A549 (cell line): ENCODE measurements around the gene PGPEP1. TPM values are rescaled to one million over a fixed set of nuclear protein-coding genes. Genes with fewer than 3 reads are reported as not detected.

Source experiments
- ATAC-seq, 2 experiments: fragments of 200-7000 bp in 1 of 2; fragments of >200 bp in 1 of 2; cut with Nextera tagmentation in 1 of 2; cut with Tn5 transposase in 1 of 2; 3 replicates each; pipeline versions ENCODE4 v1.8.0 to v1.9.1; 2018 to 2020; ENCODE audit warnings: mild to moderate bottlenecking in 1 of 2, moderate library complexity in 1 of 2
- CTCF ChIA-PET: fragments of 300-600 bp; sonication (Branson Sonifier 250); formaldehyde crosslinking; extraction: SDS; loops from one replicate; lab custom pipeline; 2021; ENCODE audit warnings: antibody characterized with exemption, inconsistent platforms; lab: Yijun Ruan, JAX
- POLR2A ChIA-PET: fragments of 350-600 bp; formaldehyde crosslinking; extraction: SDS; loops from one replicate; lab custom pipeline; 2021; ENCODE audit warnings: antibody characterized with exemption, inconsistent platforms; lab: Yijun Ruan, JAX
- DNase-seq, 2 experiments: peaks; one replicate each; pipeline versions ENCODE4 v3.0.0 to v3.0.0-alpha.2; 2011 to 2016; ENCODE audit warnings: low read depth in 1 of 2, low spot score in 1 of 2
- FAIRE-seq: peaks from 2 replicates; lab custom pipeline; 2011; peaks lifted over from hg19 to GRCh38; lab: Jason Lieb, UNC
- H3K27ac ChIP-seq, 2 experiments: fragments of >200 bp; sonication (Bioruptor Twin); formaldehyde crosslinking; 3 replicates each; pipeline ENCODE4 v1.5.1; 2016 to 2017
- H3K4me1 ChIP-seq: fragments of >200 bp; sonication (Bioruptor Twin); formaldehyde crosslinking; 3 replicates; pipeline ENCODE4 v1.6.1; 2016
- H3K4me2 ChIP-seq: fragments of >200 bp; sonication (Bioruptor Twin); formaldehyde crosslinking; 3 replicates; pipeline ENCODE4 v1.6.1; 2016
- H3K4me3 ChIP-seq: fragments of >200 bp; sonication (Bioruptor Twin); formaldehyde crosslinking; 3 replicates; pipeline ENCODE4 v1.5.1; 2016
- H3K9me3 ChIP-seq: fragments of >200 bp; sonication (Bioruptor Twin); formaldehyde crosslinking; 3 replicates; pipeline ENCODE4 v1.6.1; 2016
- BHLHE40 ChIP-seq: IDR thresholded peaks from 2 replicates; pipeline ENCODE4 v1.6.1; 2012; ENCODE audit warnings: low read depth, low read length, inconsistent platforms
- GATA3 ChIP-seq: IDR thresholded peaks from 2 replicates; pipeline ENCODE4 v1.6.1; 2012; ENCODE audit warnings: borderline replicate concordance
- HDAC2 ChIP-seq: fragments of 200-600 bp; sonication (generic); IDR thresholded peaks from 2 replicates; pipeline ENCODE4 v1.6.1; 2016
- HOXB13 ChIP-seq: fragments of 250-450 bp; sonication (Bioruptor Pico); IDR thresholded peaks from 2 replicates; pipeline ENCODE4 v1.5.0; 2020; ENCODE audit warnings: low read depth, mild to moderate bottlenecking, moderate library complexity
- HOXB5 ChIP-seq: fragments of 250-450 bp; sonication (Bioruptor Pico); IDR thresholded peaks from 2 replicates; pipeline ENCODE4 v1.5.0; 2020; ENCODE audit warnings: mild to moderate bottlenecking, moderate library complexity
- MAZ ChIP-seq: fragments of 150-350 bp; IDR thresholded peaks from 2 replicates; pipeline ENCODE4 v1.6.1; 2014; ENCODE audit warnings: antibody characterized with exemption, low read depth, low read length, borderline replicate concordance
- NPAS2 ChIP-seq: fragments of 250-450 bp; sonication (Bioruptor Pico); IDR thresholded peaks from 2 replicates; pipeline ENCODE4 v1.8.0; 2022; ENCODE audit warnings: mild to moderate bottlenecking, moderate library complexity, borderline replicate concordance
- POLR2A ChIP-seq: IDR thresholded peaks from 2 replicates; pipeline ENCODE4 v1.6.1; 2012; ENCODE audit warnings: mild to moderate bottlenecking, low read length
- POLR2AphosphoS2 ChIP-seq: conservative IDR thresholded peaks from 2 replicates; pipeline ENCODE4 v1.6.1; 2012; ENCODE audit warnings: low read length, improper control_type of control experiment, inconsistent platforms
- RARB ChIP-seq: fragments of 250-450 bp; sonication (Bioruptor Pico); IDR thresholded peaks from 2 replicates; pipeline ENCODE4 v1.8.0; 2021; ENCODE audit warnings: mild to moderate bottlenecking, moderate library complexity
- RCOR1 ChIP-seq: fragments of 150-350 bp; IDR thresholded peaks from 2 replicates; pipeline ENCODE4 v1.6.1; 2014; ENCODE audit warnings: antibody characterized with exemption, low read length, low read depth
- SMC3 ChIP-seq: fragments of >200 bp; sonication (Bioruptor Twin); formaldehyde crosslinking; IDR thresholded peaks from 3 replicates; pipeline ENCODE4 v1.6.1; 2018; ENCODE audit warnings: inconsistent platforms
- SREBF2 ChIP-seq: fragments of 450-650 bp; IDR thresholded peaks from 2 replicates; pipeline ENCODE4 v1.6.1; 2014; ENCODE audit warnings: mild to moderate bottlenecking, moderate library complexity
- ZFP36 ChIP-seq: fragments of 450-650 bp; IDR thresholded peaks from 2 replicates; pipeline ENCODE4 v1.6.1; 2014; ENCODE audit warnings: borderline replicate concordance; ENCODE audit not compliant: partially characterized antibody
- WGBS: methylation state at CpG from one replicate; pipeline ENCODE4 v1.1.6; 2017; ENCODE audit errors: missing lambda C conversion rate; 5-methylcytosine and 5-hydroxymethylcytosine counted together
- polyA plus RNA-seq, 4 experiments: library from polyadenylated mRNA; depleted of rRNA in 3 of 4; stranded (reverse); fragments of >200 nt; fragmentation: RNase III in 1 of 4; extraction: RNeasy Plus Mini Kit Qiagen cat#74134 plus additional on column Dnase treatment in 1 of 4; gene quantifications; 2 replicates in 3 of 4; 3 replicates in 1 of 4; pipeline ENCODE4 v1.2.3, GENCODE V29; 2011 to 2017
- TF ChIP-seq, protein P1 (sequence below): IDR thresholded peaks from 2 replicates; pipeline ENCODE4 v1.6.1; 2012
- TF ChIP-seq, protein P2 (sequence below): fragments of 450-650 bp; IDR thresholded peaks from 2 replicates; pipeline ENCODE4 v1.6.1; 2014; ENCODE audit warnings: antibody characterized with exemption

The PGPEP1 gene
- polyA plus RNA-seq, 2 of the 4 experiments (the other 2 are of a cell fraction), result 5.3 to 7.1 TPM

DNA sequence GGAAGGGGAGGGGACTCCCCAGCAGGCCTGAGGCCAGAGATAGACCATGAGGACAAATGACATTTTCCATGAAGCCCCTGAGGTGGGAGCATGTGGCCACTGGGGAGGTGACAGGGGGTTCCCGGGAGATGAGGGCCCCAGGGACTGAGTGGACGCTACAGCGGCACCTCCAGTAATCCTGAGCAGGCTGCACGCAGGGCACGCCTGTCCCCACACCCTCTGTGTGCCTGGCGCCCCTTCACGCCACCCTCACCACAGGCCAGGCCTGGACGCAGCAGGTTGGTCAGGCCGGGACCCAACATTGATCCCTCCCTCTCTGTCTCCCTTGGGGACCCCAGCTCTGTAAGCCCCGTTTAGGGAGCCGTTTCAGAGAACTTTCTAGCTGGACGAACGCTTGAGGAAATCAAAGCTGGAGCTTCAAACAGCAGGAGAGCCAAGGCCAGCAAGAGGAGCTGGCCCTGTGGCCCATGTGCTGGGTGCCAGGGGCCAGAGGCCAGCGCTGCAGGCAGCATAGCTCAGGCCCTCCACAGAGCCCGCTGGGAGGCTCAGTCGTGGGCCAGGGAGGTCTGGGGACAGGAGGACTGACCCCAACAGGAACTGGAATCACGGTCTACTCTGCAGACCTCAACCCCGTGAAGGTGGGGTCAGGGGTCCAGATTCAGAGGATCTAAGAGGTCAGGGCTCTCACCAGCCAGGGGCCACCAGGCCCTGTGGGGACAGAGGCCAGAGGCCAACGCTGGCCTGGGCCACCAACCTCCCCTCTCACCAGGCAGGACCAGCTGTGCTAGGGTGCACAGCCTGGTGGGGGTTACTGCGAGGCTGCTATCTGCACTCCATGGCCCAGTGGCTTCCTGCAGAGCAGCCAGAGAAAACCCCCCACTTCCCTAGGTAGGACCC, 32.1 kb upstream of the PGPEP1 start:
- H3K4me1 ChIP-seq, result peaks cover 30% of the 10 kb centered on the region
- 85% methylated on average over 9 of the region's 20 CpGs for WGBS
- ATAC-seq, result no peak
- no peak for DNase-seq
- FAIRE-seq, result no peak
- ChIA-PET POLR2A (interaction anchor here (0.6 to 1.3 kb wide), 3 partner anchors 14 to 27 kb away, joined by 3 to 6 read pairs (median 5); partner anchors contain the start of genes JUND and LSM4), CTCF (interaction anchor here (0.5 to 1.3 kb wide), 3 partner anchors 20 to 111 kb away, joined by 3 to 4 read pairs (median 3); no protein-coding TSS in a partner anchor)
- H3K9me3 ChIP-seq, result no peaks in the 10 kb centered on the region
- peak overlapping the region in 1 of 2 experiments; percentile 43; a peak in 2 of 6 replicates for H3K27ac ChIP-seq
- no peak overlapping the region for H3K4me2 ChIP-seq
- no peak overlapping the region for H3K4me3 ChIP-seq
- TF ChIP-seq ZFP36 (no peak), HDAC2 (no peak), SMC3 (no peak), HOXB5 (no peak), POLR2A (no peak), RARB (CRISPR knock-in tag) (no peak), MAZ (no peak), GATA3 (no peak), RCOR1 (no peak)
- TF ChIP-seq, protein P1, sequence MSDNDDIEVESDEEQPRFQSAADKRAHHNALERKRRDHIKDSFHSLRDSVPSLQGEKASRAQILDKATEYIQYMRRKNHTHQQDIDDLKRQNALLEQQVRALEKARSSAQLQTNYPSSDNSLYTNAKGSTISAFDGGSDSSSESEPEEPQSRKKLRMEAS, result no peak
- TF ChIP-seq, protein P2, sequence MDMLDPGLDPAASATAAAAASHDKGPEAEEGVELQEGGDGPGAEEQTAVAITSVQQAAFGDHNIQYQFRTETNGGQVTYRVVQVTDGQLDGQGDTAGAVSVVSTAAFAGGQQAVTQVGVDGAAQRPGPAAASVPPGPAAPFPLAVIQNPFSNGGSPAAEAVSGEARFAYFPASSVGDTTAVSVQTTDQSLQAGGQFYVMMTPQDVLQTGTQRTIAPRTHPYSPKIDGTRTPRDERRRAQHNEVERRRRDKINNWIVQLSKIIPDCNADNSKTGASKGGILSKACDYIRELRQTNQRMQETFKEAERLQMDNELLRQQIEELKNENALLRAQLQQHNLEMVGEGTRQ, result no peak

GRCh38 chr19:18308948-18309325, 31.5 kb upstream of the PGPEP1 start:
- Histone ChIP-seq H3K9me3 (no peaks in the 10 kb centered on the region), H3K27ac (peak overlapping the region in 1 of 2 experiments; percentile 43; a peak in 2 of 6 replicates), H3K4me2 (no peak overlapping the region), H3K4me1 (peaks cover 24% of the 10 kb centered on the region), H3K4me3 (no peak overlapping the region)
- ATAC-seq, result no peak
- no peak for DNase-seq
- FAIRE-seq, result no peak
- TF ChIP-seq SREBF2, result no peak
- no peak for TF ChIP-seq POLR2AphosphoS2
- TF ChIP-seq HOXB13 (CRISPR knock-in tag), result no peak
- TF ChIP-seq BHLHE40, result no peak
- ChIA-PET CTCF (interaction anchor here (0.5 to 5.4 kb wide), 4 partner anchors 19 to 111 kb away, joined by 3 to 27 read pairs (median 4); no protein-coding TSS in a partner anchor), POLR2A (interaction anchor here (1.3 kb wide), 1 partner anchor 28 kb away, joined by 6 read pairs; the partner anchor contains the start of gene JUND)
- WGBS, result no CpG with 5 or more reads among the region's 7 CpGs

- no peak overlapping the region for H3K4me2 ChIP-seq
- TF ChIP-seq HDAC2 (no peak), NPAS2 (no peak), RARB (CRISPR knock-in tag) (no peak), ZFP36 (no peak), RCOR1 (no peak)
- FAIRE-seq (no peak), ATAC-seq (no peak), DNase-seq (no peak)
- no peak overlapping the region for H3K4me3 ChIP-seq
- POLR2A ChIA-PET, result interaction anchor here (0.6 to 2.2 kb wide), 2 partner anchors 17 to 28 kb away, joined by 3 to 7 read pairs; partner anchors contain the start of gene JUND
- 96% methylated on average over 5 of the region's 33 CpGs for WGBS
- CTCF ChIA-PET, result interaction anchor here (5.4 kb wide), 1 partner anchor 31 kb away, joined by 27 read pairs; no protein-coding TSS in a partner anchor
- no peaks in the 10 kb centered on the region for H3K9me3 ChIP-seq
- H3K27ac ChIP-seq, result no peak overlapping the region; a peak in 1 of 6 replicates
- peaks cover 19% of the 10 kb centered on the region for H3K4me1 ChIP-seq
These were observed 30.8 kb upstream of the PGPEP1 start for GRCh38 chr19:18309525-18310064.
